ENCODE results near the gene POC1A.
"Not testable (repeated sequence)": the region's sequence is repeated elsewhere in the genome, so short reads cannot be mapped to it uniquely, and the experiment has no call there.

POC1A gene

GRCh38 chr3:52044869-52045619 is 109.2 kb downstream of the POC1A start:
- no peak for DNase-seq (ENCODE audit: low spot score)

- DNase-seq (ENCODE audit: low spot score) = no peak
Observed at GRCh38 chr3:52043750-52044149, 110.5 kb downstream of the POC1A start.

GRCh38 chr3:52043039-52043438 is 111.2 kb downstream of the POC1A start:
- not testable (repeated sequence) for DNase-seq (ENCODE audit: low spot score)

- no peak for DNase-seq (ENCODE audit: low spot score)
Observed at GRCh38 chr3:52041118-52041731, 113.0 kb downstream of the POC1A start.

GRCh38 chr3:52040600-52040999 is 113.6 kb downstream of the POC1A start:
- no peak for DNase-seq (ENCODE audit: low spot score)

- DNase-seq (ENCODE audit: low spot score) = no peak
Observed at GRCh38 chr3:52039846-52040245, 114.4 kb downstream of the POC1A start.

- no peak for DNase-seq (ENCODE audit: low spot score)
Observed at GRCh38 chr3:52039426-52039825, 114.8 kb downstream of the POC1A start.

- DNase-seq (ENCODE audit: low spot score) = peak; percentile 38
Observed at GRCh38 chr3:52038227-52038626, 116.0 kb downstream of the POC1A start.

GRCh38 chr3:52037291-52037690 is 116.9 kb downstream of the POC1A start:
- no peak for DNase-seq (ENCODE audit: low spot score)

- no peak for DNase-seq (ENCODE audit: low spot score)
Observed at GRCh38 chr3:52036829-52037228, 117.4 kb downstream of the POC1A start.

GRCh38 chr3:52036222-52036694 is 118.0 kb downstream of the POC1A start:
- DNase-seq (ENCODE audit: low spot score) = no peak

GRCh38 chr3:52034651-52035050 is 119.6 kb downstream of the POC1A start:
- no peak for DNase-seq (ENCODE audit: low spot score)

GRCh38 chr3:52034212-52034611 is 120.0 kb downstream of the POC1A start:
- DNase-seq (ENCODE audit: low spot score) = no peak

- not testable (repeated sequence) for DNase-seq (ENCODE audit: low spot score)
Observed at GRCh38 chr3:52033748-52034147, 120.5 kb downstream of the POC1A start.

- DNase-seq (ENCODE audit: low spot score) = no peak
Observed at GRCh38 chr3:52032702-52033408, 121.4 kb downstream of the POC1A start.

- DNase-seq (ENCODE audit: low spot score) = no peak
Observed at GRCh38 chr3:52031896-52032295, 122.3 kb downstream of the POC1A start.

- DNase-seq (ENCODE audit: low spot score) = no peak
Observed at GRCh38 chr3:52030714-52031310, 123.4 kb downstream of the POC1A start.

GRCh38 chr3:52029535-52029934 is 124.7 kb downstream of the POC1A start:
- DNase-seq (ENCODE audit: low spot score) = no peak

GRCh38 chr3:52029053-52029452 is 125.2 kb downstream of the POC1A start:
- no peak for DNase-seq (ENCODE audit: low spot score)

GRCh38 chr3:52028572-52028971 is 125.7 kb downstream of the POC1A start:
- DNase-seq (ENCODE audit: low spot score) = peak; percentile 15

GRCh38 chr3:52026041-52026440 is 128.2 kb downstream of the POC1A start:
- DNase-seq (ENCODE audit: low spot score) = no peak

- DNase-seq (ENCODE audit: low spot score) = no peak
Observed at GRCh38 chr3:52025453-52025852, 128.8 kb downstream of the POC1A start.

All from kidney tubule cell (primary cell).